Panc1 (cell line): ENCODE data around the gene ZNF48. TPM values are rescaled to one million over a fixed set of nuclear protein-coding genes. Genes with fewer than 3 reads are reported as not detected.

ENCODE experiments used
- ATAC-seq: fragments of 200-7000 bp; cut with Tn5 transposase; 2 replicates; pipeline ENCODE4 v1.9.1; 2020; ENCODE audit warnings: mild to moderate bottlenecking, moderate library complexity
- BruUV-seq: library from RNA; stranded (reverse); fragments of 400-500 nt; replicated peaks from 2 replicates; lab custom pipeline; 2021; lab: Mats Ljungman, UMichigan
- CTCF ChIA-PET: fragments of 300-600 bp; sonication (Branson Sonifier 250); formaldehyde crosslinking; loops from one replicate; lab custom pipeline; 2022; ENCODE audit warnings: antibody characterized with exemption; lab: Charles Lee
- POLR2A ChIA-PET: fragments of 300-600 bp; sonication (Branson Sonifier 250); formaldehyde crosslinking; loops from one replicate; lab custom pipeline; 2022; ENCODE audit warnings: antibody characterized with exemption; lab: Charles Lee
- DNase-seq: peaks from one replicate; pipeline ENCODE4 v3.0.0-alpha.2; 2010; ENCODE audit warnings: low read depth, low spot score
- H3K27ac ChIP-seq: 2 replicates; pipeline ENCODE4 v1.5.1; 2011; ENCODE audit warnings: mild to moderate bottlenecking, low read length, inconsistent platforms
- H3K27me3 ChIP-seq: fragments of 200-500 bp; sonication (Bioruptor generic); 2 replicates; pipeline ENCODE4 v1.6.0; 2014; ENCODE audit warnings: low read length, inconsistent platforms; ENCODE audit not compliant: control insufficient read depth, insufficient read depth
- H3K36me3 ChIP-seq: fragments of 200-500 bp; sonication (Bioruptor generic); 2 replicates; pipeline ENCODE4 v1.5.1; 2014; ENCODE audit warnings: inconsistent platforms, mild to moderate bottlenecking, low read length, moderate library complexity; ENCODE audit not compliant: control insufficient read depth, insufficient read depth
- H3K4me1 ChIP-seq: 2 replicates; pipeline ENCODE4 v1.5.1; 2011; ENCODE audit warnings: inconsistent platforms, mild to moderate bottlenecking, low read length, moderate library complexity; ENCODE audit not compliant: control insufficient read depth, insufficient read depth
- H3K4me3 ChIP-seq, 2 experiments: 2 replicates each; pipeline ENCODE4 v1.5.1; 2011 to 2012; ENCODE audit warnings: low read depth in 2 of 2, low read length in 2 of 2, mild to moderate bottlenecking in 2 of 2, inconsistent platforms in 1 of 2, moderate library complexity in 1 of 2
- H3K9me3 ChIP-seq: fragments of 200-500 bp; sonication (Bioruptor generic); 2 replicates; pipeline ENCODE4 v1.5.1; 2014; ENCODE audit warnings: low read depth, mild to moderate bottlenecking, inconsistent platforms, low read length, moderate library complexity; ENCODE audit not compliant: control insufficient read depth, insufficient read depth
- CTCF ChIP-seq: fragments of 450-650 bp; IDR thresholded peaks from 2 replicates; pipeline ENCODE4 v1.5.1; 2017; ENCODE audit warnings: mild to moderate bottlenecking
- POLR2AphosphoS5 ChIP-seq: IDR thresholded peaks from 2 replicates; pipeline ENCODE4 v1.6.1; 2012; ENCODE audit warnings: mild to moderate bottlenecking, low read depth, low read length, moderate library complexity
- REST ChIP-seq, 2 experiments: IDR thresholded peaks; 2 replicates each; pipeline ENCODE4 v1.6.1; 2011 to 2012; ENCODE audit warnings: low read depth in 2 of 2, control low read depth in 1 of 2, low read length in 1 of 2, mild to moderate bottlenecking in 1 of 2, moderate library complexity in 1 of 2; ENCODE audit not compliant: insufficient read depth in 1 of 2
- SIN3A ChIP-seq: IDR thresholded peaks from 2 replicates; pipeline ENCODE4 v1.6.1; 2012; ENCODE audit warnings: low read depth, mild to moderate bottlenecking, low read length, moderate library complexity, borderline replicate concordance; ENCODE audit not compliant: insufficient read depth
- TCF7L2 ChIP-seq: IDR thresholded peaks from 2 replicates; pipeline ENCODE4 v1.6.1; 2011; ENCODE audit warnings: mild to moderate bottlenecking, low read depth, low read length, inconsistent platforms
- in situ Hi-C: cut with HindIII; loops from 2 replicates; pipeline ENCODE4 v1.10.0; 2016; ENCODE audit warnings: low sequenced_read_pairs, low pct_unique_long_range_greater_than_20kb
- intact Hi-C: fragments of 100-400 bp; cut with micrococcal nuclease; formaldehyde crosslinking; loops from one replicate; pipeline ENCODE4 v1.10.0; 2022; ENCODE audit not compliant: unreplicated experiment
- total RNA-seq: library from RNA; stranded (reverse); gene quantifications from one replicate; pipeline ENCODE4 v1.2.1, GENCODE V29; 2021; ENCODE audit not compliant: unreplicated experiment

Gene ZNF48
- total RNA-seq, 1 experiment from 2014 or later, result 16.6 TPM

DNA sequence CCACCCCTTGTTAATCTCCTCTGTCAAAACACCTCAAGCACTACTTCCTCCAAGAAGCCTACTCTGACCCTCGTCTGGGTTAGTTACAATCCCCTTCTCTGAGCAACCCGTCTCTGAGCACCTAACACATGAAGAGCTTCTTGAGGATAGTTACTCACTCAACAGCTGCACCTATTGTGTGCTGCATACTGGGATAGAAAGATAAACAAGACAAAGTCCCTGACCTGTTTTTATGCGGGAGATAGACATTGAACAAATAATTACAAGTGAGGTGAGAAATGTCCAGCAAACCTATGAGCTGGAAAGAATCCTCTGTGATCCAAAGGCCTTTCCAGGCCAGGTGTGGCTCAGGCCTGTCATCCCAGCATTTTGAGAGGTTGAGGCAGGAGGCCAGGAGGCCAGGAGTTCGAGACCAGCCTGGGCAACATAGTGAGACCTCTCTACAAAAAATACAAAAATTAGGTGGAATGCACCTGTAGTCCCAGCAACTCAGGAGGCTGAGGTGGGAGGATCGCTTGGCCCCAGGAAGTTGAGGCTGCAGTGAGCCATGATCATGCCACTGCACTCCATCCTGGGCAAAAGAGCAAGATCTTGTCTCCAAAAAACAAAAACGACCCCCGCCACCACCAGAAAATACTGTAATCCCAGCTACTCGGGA is 6.7 kb downstream of the ZNF48 start:
- no TSS peak for BruUV-seq
- in situ Hi-C loops, result no loop called here
- DNase-seq (no peak), ATAC-seq (no peak)
- H3K4me1 ChIP-seq, result peaks cover 14% of the 10 kb centered on the region
- H3K27ac ChIP-seq, result peak overlapping the region; percentile 21; the same call in 1 of the 2 replicates
- no peaks in the 10 kb centered on the region for H3K27me3 ChIP-seq
- intact Hi-C loops, result no loop called here
- TF ChIP-seq POLR2AphosphoS5, result no peak
- no peak for TF ChIP-seq REST (IDR thresholded peaks at IDR 0.05; ENCODE audit: insufficient read depth in 1 of 2, low read depth in 2 of 2, low read length in 1 of 2)
- TF ChIP-seq SIN3A, result no peak
- TF ChIP-seq TCF7L2, result no peak
- TF ChIP-seq CTCF, result no peak
- H3K4me3 ChIP-seq, result no peak overlapping the region
- H3K9me3 ChIP-seq, result no peaks in the 10 kb centered on the region
- H3K36me3 ChIP-seq, result no peaks in the 10 kb centered on the region
- CTCF ChIA-PET, result no interaction called here
- POLR2A ChIA-PET, result interaction anchor here (0.7 kb wide), 1 partner anchor 19 kb away, joined by 3 read pairs; no protein-coding TSS in a partner anchor

GRCh38 chr16:30406795-30407101 is 11.5 kb downstream of the ZNF48 start:
- no peaks in the 10 kb centered on the region for H3K9me3 ChIP-seq
- no TSS peak for BruUV-seq
- no peaks in the 10 kb centered on the region for H3K36me3 ChIP-seq
- no peak for TF ChIP-seq REST (IDR thresholded peaks at IDR 0.05; ENCODE audit: insufficient read depth in 1 of 2, low read depth in 2 of 2, low read length in 1 of 2)
- no peak for TF ChIP-seq SIN3A
- TF ChIP-seq CTCF, result no peak
- no peak for TF ChIP-seq POLR2AphosphoS5
- TF ChIP-seq TCF7L2, result no peak
- POLR2A ChIA-PET, result interaction anchor here (0.5 kb wide), 1 partner anchor 266 kb away, joined by 4 read pairs; no protein-coding TSS in a partner anchor
- in situ Hi-C loops (no loop called here), intact Hi-C loops (no loop called here)
- DNase-seq, result no peak
- CTCF ChIA-PET, result interaction anchor here (0.6 to 1.5 kb wide), 2 partner anchors 9 to 28 kb away, joined by 4 read pairs; no protein-coding TSS in a partner anchor
- peak overlapping the region; percentile 86 for H3K27ac ChIP-seq
- H3K4me3 ChIP-seq, result peak overlapping the region; percentile 69 to 74
- ATAC-seq, result peak; percentile 17
- peaks cover 14% of the 10 kb centered on the region for H3K4me1 ChIP-seq
- no peaks in the 10 kb centered on the region for H3K27me3 ChIP-seq
